IPS-NIHi11 (cell line): ENCODE results near the gene PAK6.
A peak's percentile ranks its signal among the peaks of the same experiment; 100 is the strongest.

Experiments
- DNase-seq: peaks from one replicate; pipeline ENCODE4 v3.0.0; 2012; ENCODE audit warnings: mixed read lengths, low spot score

Gene PAK6

DNA sequence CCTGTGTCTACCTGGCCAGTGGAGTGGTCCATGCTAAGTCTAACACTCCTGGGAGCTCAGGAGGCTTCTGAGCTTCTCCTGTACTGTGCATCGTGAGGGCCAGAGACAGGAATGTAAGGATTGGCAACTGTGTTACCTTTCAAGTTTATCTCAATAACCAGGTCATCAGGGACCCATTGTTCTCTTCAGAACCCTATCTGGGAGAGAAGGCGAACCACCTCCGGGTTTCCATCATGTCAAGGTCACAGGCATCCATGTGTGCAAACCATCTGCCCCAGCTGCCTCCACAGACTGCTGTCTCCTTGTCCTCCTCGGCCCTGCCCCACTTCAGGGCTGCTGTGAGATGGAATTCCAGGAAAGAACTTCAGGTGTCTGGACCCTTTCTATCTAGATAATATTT, 38.1 kb downstream of the PAK6 start:
- DNase-seq, result no peak

DNA sequence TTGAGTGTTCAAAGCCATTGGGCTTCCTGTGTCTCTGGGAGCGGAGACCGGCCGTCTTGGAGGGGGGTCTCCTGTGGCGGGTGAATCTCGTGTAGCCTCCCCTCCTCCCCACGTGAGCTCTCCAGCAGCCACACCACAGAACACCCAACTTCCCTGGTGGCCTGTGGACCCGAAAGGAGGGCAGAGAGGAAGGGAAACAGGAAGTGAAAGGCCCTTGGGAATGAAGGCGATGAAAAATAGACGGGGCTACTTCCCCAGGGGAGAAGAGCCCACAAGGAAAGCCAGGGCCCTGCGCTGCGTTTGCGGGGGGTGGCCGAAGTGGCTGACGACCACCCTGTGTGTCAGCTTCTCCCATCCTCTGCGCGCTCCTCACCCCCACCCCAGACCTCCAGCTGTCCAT, 38.6 kb downstream of the PAK6 start:
- no peak for DNase-seq

- DNase-seq, result no peak
Observed at GRCh38 chr15:40278026-40278425, 39.2 kb downstream of the PAK6 start.

- peak; percentile 85 for DNase-seq
Observed at GRCh38 chr15:40279437-40280141, 40.7 kb downstream of the PAK6 start.

DNA sequence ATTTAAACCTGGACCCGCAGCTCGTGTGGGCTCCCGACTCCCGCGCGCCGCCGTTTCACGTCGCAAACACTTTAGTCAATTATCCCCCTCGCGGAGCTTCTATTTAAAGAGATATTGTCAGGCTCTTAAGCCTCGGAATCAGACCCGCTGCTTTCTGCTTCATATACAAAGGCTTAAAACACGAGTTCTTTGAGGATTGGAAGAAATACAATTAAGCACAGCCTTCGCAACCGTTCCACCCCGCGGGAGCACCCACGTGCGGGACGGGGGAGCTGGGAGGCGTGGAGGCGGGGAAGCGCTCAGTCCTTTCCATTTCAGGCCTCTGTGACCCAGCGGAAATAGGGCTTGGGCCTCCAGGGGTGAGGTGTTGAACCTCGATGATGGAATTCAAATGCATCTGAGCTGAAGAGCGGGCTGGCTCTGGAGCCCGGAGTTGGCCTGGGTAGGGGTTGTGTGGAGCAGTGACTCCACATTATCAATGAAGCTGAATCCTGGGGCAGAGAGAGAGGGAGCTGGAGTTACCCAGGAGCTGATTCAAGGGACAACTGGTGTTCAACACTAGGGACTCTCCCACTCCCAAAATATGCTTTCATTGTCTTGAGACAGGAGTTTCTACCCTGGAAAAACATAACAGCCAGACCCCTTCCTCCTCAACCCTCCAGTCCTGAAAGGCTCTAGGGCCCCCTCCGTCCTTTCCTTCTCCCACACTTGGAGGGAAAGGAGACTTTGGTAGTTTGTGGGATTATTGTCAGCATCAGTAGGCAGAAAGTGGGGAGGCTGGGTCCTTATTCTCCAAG, 41.6 kb downstream of the PAK6 start:
- no peak for DNase-seq

DNA sequence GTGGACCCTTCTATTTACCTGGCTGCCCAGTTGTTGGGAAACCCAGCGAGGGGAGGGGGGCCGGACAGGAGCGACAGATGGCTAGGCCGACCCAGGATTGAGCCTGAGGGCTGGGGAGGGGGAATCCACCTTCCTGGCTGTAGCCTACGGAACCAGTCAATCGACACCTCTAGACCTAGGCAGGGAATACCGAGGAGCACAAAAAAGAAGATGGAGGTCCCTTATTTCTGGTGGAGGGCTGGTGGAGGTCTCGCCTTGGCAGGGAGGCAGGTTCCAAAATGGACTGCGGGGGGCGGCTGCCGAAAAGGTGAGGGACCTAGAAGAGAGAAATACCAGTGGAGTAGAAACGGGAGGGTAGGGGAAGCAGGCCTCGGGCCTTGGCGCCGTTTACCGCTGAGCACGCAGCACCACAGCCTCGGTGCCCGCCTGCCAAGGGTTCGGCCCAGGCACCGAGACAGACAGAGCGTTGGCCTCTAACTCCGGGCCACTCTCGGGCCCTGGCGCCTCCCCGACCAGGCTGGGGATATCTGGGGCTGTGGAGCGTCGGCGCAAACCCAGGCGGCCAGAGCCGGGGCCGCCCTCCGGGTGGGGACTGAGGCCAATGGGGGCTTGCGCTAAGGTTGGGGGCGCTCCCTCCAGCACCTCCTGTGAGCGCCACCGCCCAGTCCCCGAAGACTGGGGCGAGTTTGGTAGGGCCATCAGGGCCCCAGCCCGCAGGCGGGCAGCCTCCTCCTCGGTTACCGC, 42.4 kb downstream of the PAK6 start:
- DNase-seq, result no peak

- DNase-seq, result no peak
Observed at GRCh38 chr15:40281801-40282146, 42.9 kb downstream of the PAK6 start.

- peak; percentile 77 for DNase-seq
Observed at GRCh38 chr15:40282147-40282868, 43.4 kb downstream of the PAK6 start.

GRCh38 chr15:40282869-40283614, 44.2 kb downstream of the PAK6 start, which contains the start of gene ANKRD63:
ANKRD63 (minus strand) TSS chr15:40283064; CDS start chr15:40282586, 478 bp downstream.
- no peak for DNase-seq

- no peak for DNase-seq
Observed at GRCh38 chr15:40283615-40284300, 44.9 kb downstream of the PAK6 start.

GRCh38 chr15:40285151-40285550, 46.3 kb downstream of the PAK6 start:
- no peak for DNase-seq

DNA sequence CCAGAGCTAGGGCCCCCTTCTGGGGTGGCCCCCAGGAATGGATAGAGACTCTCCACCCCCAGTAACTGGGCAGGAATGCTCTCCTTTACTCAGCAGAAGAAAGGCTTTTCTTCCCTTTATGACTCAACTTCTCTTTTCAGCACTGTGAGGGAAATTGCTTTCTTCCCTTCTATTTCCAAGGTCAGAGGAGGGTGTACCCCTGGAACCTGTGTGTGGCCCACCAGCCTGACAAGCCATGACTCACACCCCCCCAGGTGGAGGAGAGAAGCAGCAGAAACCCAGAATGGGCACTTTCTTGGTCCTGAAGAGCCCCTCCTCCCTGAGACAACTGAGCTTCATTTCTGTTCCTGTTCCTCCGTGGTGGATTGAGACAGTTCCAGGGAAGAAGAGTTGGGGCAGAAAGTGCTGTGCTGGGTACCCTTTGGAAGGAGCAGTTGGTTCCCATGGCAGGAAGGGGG, 46.7 kb downstream of the PAK6 start:
- DNase-seq, result no peak

- no peak for DNase-seq
Observed at GRCh38 chr15:40286061-40286532, 47.2 kb downstream of the PAK6 start.

GRCh38 chr15:40286794-40287193, 47.9 kb downstream of the PAK6 start:
- DNase-seq, result no peak

DNA sequence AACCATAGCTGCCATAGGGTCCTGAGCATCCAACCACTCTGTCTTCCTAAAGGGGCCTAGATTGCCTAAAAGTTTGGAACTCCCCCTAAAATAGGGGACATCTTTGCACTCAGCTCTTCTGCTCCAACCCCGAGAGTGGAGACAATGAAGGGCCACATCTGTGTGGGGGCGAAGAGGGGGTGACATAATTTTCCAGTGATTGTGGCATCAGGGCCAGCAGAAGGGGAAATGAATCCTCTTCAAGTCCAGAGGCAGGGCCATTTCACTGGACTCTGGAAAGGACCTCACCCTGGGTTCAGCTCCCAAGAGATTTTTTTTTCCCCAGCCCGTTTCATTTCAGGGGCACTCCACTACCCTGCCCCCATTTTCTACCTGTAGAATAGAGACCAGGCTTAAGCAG, 48.6 kb downstream of the PAK6 start:
- DNase-seq, result no peak

DNA sequence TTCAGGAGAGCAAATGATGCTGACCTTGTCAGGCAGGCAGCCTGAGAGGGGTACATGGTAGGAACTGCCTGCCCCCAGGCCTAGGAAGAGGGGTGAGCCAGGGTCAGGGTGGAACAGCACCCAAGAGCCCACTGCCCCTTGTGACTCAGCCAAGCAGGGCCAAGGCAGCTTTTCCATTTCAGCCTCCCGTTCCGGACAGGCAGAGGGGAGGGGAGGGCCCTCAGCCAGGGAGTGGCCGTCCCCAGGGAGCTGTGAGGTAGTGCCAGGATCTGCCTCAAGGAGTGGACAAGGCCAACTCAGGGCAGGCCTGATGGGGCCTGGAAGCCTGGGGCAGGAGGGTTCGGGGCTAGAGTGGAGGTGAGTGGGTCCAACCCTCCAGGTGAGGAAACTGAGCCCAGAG, 49.1 kb downstream of the PAK6 start:
- DNase-seq, result no peak

DNA sequence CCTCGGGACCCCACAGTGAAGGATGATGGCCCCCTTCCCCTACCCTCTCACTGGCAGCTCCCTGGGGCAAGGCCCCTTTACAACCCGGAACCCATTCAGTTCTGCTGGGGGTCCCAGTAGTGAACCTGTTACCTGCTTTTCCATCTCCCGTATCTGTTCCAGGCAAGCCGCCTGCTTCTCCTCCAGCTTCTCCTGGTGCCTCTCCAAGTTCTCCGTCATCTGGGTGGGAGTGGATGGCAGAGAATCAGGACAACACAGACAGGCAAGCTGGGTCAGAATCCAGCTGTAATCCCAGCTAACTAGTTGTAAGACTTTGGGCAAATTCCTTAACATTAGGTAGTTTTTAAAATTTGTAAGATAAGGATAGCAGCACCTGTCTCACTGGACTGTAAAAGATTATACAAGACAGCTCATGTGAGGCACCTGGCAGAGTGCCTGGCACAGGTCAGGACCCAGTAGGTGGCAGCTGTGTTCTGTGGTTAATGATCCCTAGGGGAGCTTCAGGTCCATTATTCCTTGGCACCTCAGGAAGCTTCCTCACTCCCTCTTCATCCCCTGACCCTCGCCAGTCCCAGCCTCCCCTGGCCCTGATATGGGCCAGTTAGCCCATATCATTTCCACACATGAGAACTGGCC, 50.4 kb downstream of the PAK6 start:
- DNase-seq, result no peak

- DNase-seq, result no peak
Observed at GRCh38 chr15:40290545-40290917, 51.7 kb downstream of the PAK6 start.

- DNase-seq, result peak; percentile 88
Observed at GRCh38 chr15:40290918-40291574, 52.2 kb downstream of the PAK6 start.

DNA sequence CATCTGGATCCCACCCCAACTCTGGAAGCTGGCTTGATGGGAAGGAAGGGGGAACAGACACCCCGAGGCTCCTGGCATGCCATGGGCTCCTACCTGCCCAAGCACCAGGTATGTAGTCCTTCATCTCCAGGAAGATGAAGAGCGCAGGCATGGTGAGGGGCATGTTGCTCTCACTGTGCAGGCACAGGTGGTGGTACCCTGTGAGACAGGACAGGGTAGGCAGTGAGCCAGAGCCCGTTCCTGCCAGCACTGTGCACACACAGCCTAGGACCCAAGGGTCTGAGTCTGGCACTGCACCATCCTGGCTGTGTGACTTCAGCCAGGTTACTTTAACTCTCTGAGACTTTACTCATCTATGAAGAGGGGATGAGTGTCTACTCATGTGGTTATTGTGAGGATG, 53.4 kb downstream of the PAK6 start:
- DNase-seq, result no peak
